22Rv1 (cell line): ENCODE measurements around the gene MCF2L.

Source experiments
- CTCF ChIP-seq: fragments of 450-650 bp; IDR thresholded peaks from 2 replicates; pipeline ENCODE4 v1.5.1; 2017; ENCODE audit warnings: mild to moderate bottlenecking
- ZFX ChIP-seq: fragments of 450-650 bp; IDR thresholded peaks from 2 replicates; pipeline ENCODE4 v1.6.1; 2017; ENCODE audit warnings: antibody characterized with exemption, borderline replicate concordance

GRCh38 chr13:113114511-113115362 is 145.7 kb downstream of the MCF2L start:
- TF ChIP-seq CTCF, result no peak
- no peak for TF ChIP-seq ZFX
